ACC112 (cell line): ENCODE measurements around the gene NAP1L4.

Source experiments
- H2AFZ ChIP-seq: fragments of 200-600 bp; sonication (generic); one replicate; pipeline ENCODE4 v1.6.0; 2017; ENCODE audit warnings: antibody characterized with exemption, low read length; ENCODE audit not compliant: unreplicated experiment
- H3K27ac ChIP-seq: fragments of 200-600 bp; sonication (generic); 2 replicates; pipeline ENCODE4 v1.5.1; 2014; ENCODE audit warnings: low read depth, mild to moderate bottlenecking, antibody characterized with exemption, low read length, moderate library complexity
- H3K27me3 ChIP-seq: fragments of 200-600 bp; sonication (generic); 2 replicates; pipeline ENCODE4 v1.6.1; 2014; ENCODE audit warnings: mild to moderate bottlenecking, antibody characterized with exemption, low read length, moderate library complexity, mixed read lengths; ENCODE audit not compliant: insufficient read depth
- H3K36me3 ChIP-seq: fragments of 200-600 bp; sonication (generic); 2 replicates; pipeline ENCODE4 v1.6.1; 2016; ENCODE audit warnings: mild to moderate bottlenecking, antibody characterized with exemption, low read length, moderate library complexity, mixed read lengths; ENCODE audit not compliant: insufficient read depth
- H3K4me1 ChIP-seq: fragments of 200-600 bp; sonication (generic); one replicate; pipeline ENCODE4 v1.6.1; 2016; ENCODE audit warnings: low read length, mixed read lengths; ENCODE audit not compliant: insufficient read depth, unreplicated experiment, control insufficient read depth
- H3K4me3 ChIP-seq: fragments of 200-600 bp; sonication (generic); 2 replicates; pipeline ENCODE4 v1.5.1; 2014; ENCODE audit warnings: mild to moderate bottlenecking, low read depth, low read length
- H3K79me2 ChIP-seq: fragments of 200-600 bp; sonication (generic); one replicate; pipeline ENCODE4 v1.6.0; 2016; ENCODE audit warnings: low read length; ENCODE audit not compliant: control insufficient read depth, unreplicated experiment, insufficient read depth

Gene NAP1L4

GRCh38 chr11:3010521-3011275 is 18.6 kb upstream of the NAP1L4 start:
- Histone ChIP-seq H3K27me3 (no peaks in the 10 kb centered on the region), H3K4me1 (peaks cover 20% of the 10 kb centered on the region), H2AFZ (no peak overlapping the region), H3K36me3 (peaks cover 27% of the 10 kb centered on the region; the same call in 1 of the 2 replicates), H3K79me2 (no peaks in the 10 kb centered on the region), H3K27ac (no peak overlapping the region), H3K4me3 (no peak overlapping the region)

- Histone ChIP-seq H3K27me3 (no peaks in the 10 kb centered on the region), H3K4me3 (no peak overlapping the region), H3K4me1 (peaks cover 18% of the 10 kb centered on the region), H3K79me2 (no peaks in the 10 kb centered on the region), H3K27ac (no peak overlapping the region), H3K36me3 (peaks cover 22% of the 10 kb centered on the region; the same call in 1 of the 2 replicates), H2AFZ (no peak overlapping the region)
Measured at GRCh38 chr11:3010004-3010403, 17.9 kb upstream of the NAP1L4 start.

- Histone ChIP-seq H3K36me3 (peaks cover 18% of the 10 kb centered on the region; the same call in 1 of the 2 replicates), H3K27me3 (no peaks in the 10 kb centered on the region), H2AFZ (no peak overlapping the region), H3K4me3 (no peak overlapping the region), H3K4me1 (peaks cover 13% of the 10 kb centered on the region), H3K79me2 (no peaks in the 10 kb centered on the region), H3K27ac (no peak overlapping the region)
Measured at GRCh38 chr11:3009481-3009880, 17.4 kb upstream of the NAP1L4 start.

- no peak overlapping the region for H2AFZ ChIP-seq
- H3K4me1 ChIP-seq: peaks cover 6% of the 10 kb centered on the region
- no peak overlapping the region for H3K27ac ChIP-seq
- H3K36me3 ChIP-seq: peaks cover 18% of the 10 kb centered on the region; the same call in 1 of the 2 replicates
- no peaks in the 10 kb centered on the region for H3K79me2 ChIP-seq
- no peaks in the 10 kb centered on the region for H3K27me3 ChIP-seq
- H3K4me3 ChIP-seq: no peak overlapping the region
Measured at GRCh38 chr11:3008746-3009336, 16.7 kb upstream of the NAP1L4 start.

GRCh38 chr11:3007404-3008010 is 15.4 kb upstream of the NAP1L4 start:
- Histone ChIP-seq H3K79me2 (no peaks in the 10 kb centered on the region), H3K4me3 (no peak overlapping the region), H3K27ac (no peak overlapping the region), H3K36me3 (peaks cover 18% of the 10 kb centered on the region; the same call in 1 of the 2 replicates), H3K4me1 (no peaks in the 10 kb centered on the region), H3K27me3 (no peaks in the 10 kb centered on the region), H2AFZ (no peak overlapping the region)

- Histone ChIP-seq H2AFZ (no peak overlapping the region), H3K27ac (no peak overlapping the region), H3K4me3 (no peak overlapping the region)
Measured at GRCh38 chr11:3006505-3007260, 14.6 kb upstream of the NAP1L4 start.

GRCh38 chr11:3004481-3004880 is 12.4 kb upstream of the NAP1L4 start:
- Histone ChIP-seq H3K27ac (no peak overlapping the region), H3K27me3 (no peaks in the 10 kb centered on the region)

More at GRCh38 chr11:3006505-3007260, 14.6 kb upstream of the NAP1L4 start:
- no peaks in the 10 kb centered on the region for H3K27me3 ChIP-seq
- H3K79me2 ChIP-seq: no peaks in the 10 kb centered on the region
- peaks cover 13% of the 10 kb centered on the region; the same call in 1 of the 2 replicates for H3K36me3 ChIP-seq
- H3K4me1 ChIP-seq: peaks cover 2% of the 10 kb centered on the region

GRCh38 chr11:3003396-3004231 is 11.5 kb upstream of the NAP1L4 start:
- Histone ChIP-seq H3K36me3 (peaks cover 16% of the 10 kb centered on the region; the same call in 1 of the 2 replicates), H3K4me1 (peaks cover 19% of the 10 kb centered on the region), H3K27ac (no peak overlapping the region), H3K27me3 (no peaks in the 10 kb centered on the region), H2AFZ (no peak overlapping the region), H3K4me3 (no peak overlapping the region), H3K79me2 (no peaks in the 10 kb centered on the region)

More at GRCh38 chr11:3004481-3004880, 12.4 kb upstream of the NAP1L4 start:
- Histone ChIP-seq H3K4me1 (peaks cover 19% of the 10 kb centered on the region), H3K4me3 (no peak overlapping the region), H2AFZ (no peak overlapping the region), H3K36me3 (peaks cover 16% of the 10 kb centered on the region; the same call in 1 of the 2 replicates), H3K79me2 (no peaks in the 10 kb centered on the region)

- H2AFZ ChIP-seq: no peak overlapping the region
- no peak overlapping the region for H3K27ac ChIP-seq
- peaks cover 16% of the 10 kb centered on the region; the same call in 1 of the 2 replicates for H3K36me3 ChIP-seq
- H3K27me3 ChIP-seq: no peaks in the 10 kb centered on the region
- no peaks in the 10 kb centered on the region for H3K79me2 ChIP-seq
- H3K4me1 ChIP-seq: peaks cover 19% of the 10 kb centered on the region
- H3K4me3 ChIP-seq: no peak overlapping the region
Measured at GRCh38 chr11:3002871-3003270, 10.7 kb upstream of the NAP1L4 start.
